Esophagus muscularis mucosa (tissue), 3 donors: ENCODE data around the gene DBR1.

ENCODE experiments used
- CTCF ChIP-seq, 3 experiments: fragments of 200-600 bp in 2 of 3; fragments of 450-650 bp in 1 of 3; sonication (generic) in 2 of 3; IDR thresholded peaks; one replicate each; pipeline ENCODE4 v1.5.1; 2017 to 2019; ENCODE audit warnings: antibody characterized with exemption in 3 of 3, mild to moderate bottlenecking in 2 of 3, moderate library complexity in 1 of 3
- POLR2AphosphoS5 ChIP-seq, 2 donors: sonication (generic); formaldehyde crosslinking; IDR thresholded peaks; one replicate each; pipeline ENCODE4 v1.6.1; 2017; ENCODE audit warnings: antibody characterized with exemption in 2 of 2

- TF ChIP-seq CTCF (IDR thresholded peaks at IDR 0.05), result no peak
- no peak for TF ChIP-seq POLR2AphosphoS5 (IDR thresholded peaks at IDR 0.05)
Observed at GRCh38 chr3:138197524-138197923, 22.8 kb upstream of the DBR1 start.
